Ramos (cell line): ENCODE results near the gene ARMC9.
"Not testable (repeated sequence)": the region's sequence is repeated elsewhere in the genome, so short reads cannot be mapped to it uniquely, and the experiment has no call there.

Experiments used
- in situ Hi-C: fragments of 300-500 bp; cut with MboI; formaldehyde crosslinking; loops from one replicate; pipeline ENCODE4 v1.14.3; 2022; ENCODE audit warnings: low sequenced_read_pairs; ENCODE audit not compliant: unreplicated experiment

Gene ARMC9

GRCh38 chr2:231278868-231279267 lies 80.4 kb downstream of the ARMC9 start:
- in situ Hi-C loops, result no loop called here

GRCh38 chr2:231280846-231281245 lies 82.4 kb downstream of the ARMC9 start:
- in situ Hi-C loops, result no loop called here

DNA sequence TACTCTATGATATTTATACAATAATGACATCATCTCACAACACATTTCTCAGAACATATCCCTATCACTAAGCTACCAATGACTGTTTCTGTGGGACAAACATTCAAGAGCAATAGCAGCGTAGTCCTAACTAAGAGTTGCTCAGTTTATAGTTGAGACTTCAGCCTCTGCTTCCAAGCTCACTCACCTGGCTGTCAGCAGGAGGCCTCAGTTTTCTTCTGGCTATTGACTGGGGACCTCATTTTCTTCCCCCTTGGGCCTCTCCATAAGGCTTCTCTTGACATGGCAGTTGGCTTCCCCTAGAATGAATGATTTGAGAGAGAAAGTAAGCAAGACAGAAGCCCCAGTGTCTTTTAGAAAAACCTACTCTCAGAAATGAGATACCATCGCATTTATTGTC lies 85.9 kb downstream of the ARMC9 start:
- in situ Hi-C loops, result no loop called here

GRCh38 chr2:231286964-231287363 lies 88.5 kb downstream of the ARMC9 start:
- in situ Hi-C loops, result no loop called here

- in situ Hi-C loops, result no loop called here
Measured at GRCh38 chr2:231287696-231288095, 89.3 kb downstream of the ARMC9 start.

- in situ Hi-C loops, result no loop called here
Measured at GRCh38 chr2:231288590-231288989, 90.2 kb downstream of the ARMC9 start.

GRCh38 chr2:231290321-231291015 lies 92.0 kb downstream of the ARMC9 start:
- in situ Hi-C loops, result no loop called here

- in situ Hi-C loops, result no loop called here
Measured at GRCh38 chr2:231292472-231293134, 94.2 kb downstream of the ARMC9 start.

- in situ Hi-C loops, result no loop called here
Measured at GRCh38 chr2:231293163-231293562, 94.7 kb downstream of the ARMC9 start.

DNA sequence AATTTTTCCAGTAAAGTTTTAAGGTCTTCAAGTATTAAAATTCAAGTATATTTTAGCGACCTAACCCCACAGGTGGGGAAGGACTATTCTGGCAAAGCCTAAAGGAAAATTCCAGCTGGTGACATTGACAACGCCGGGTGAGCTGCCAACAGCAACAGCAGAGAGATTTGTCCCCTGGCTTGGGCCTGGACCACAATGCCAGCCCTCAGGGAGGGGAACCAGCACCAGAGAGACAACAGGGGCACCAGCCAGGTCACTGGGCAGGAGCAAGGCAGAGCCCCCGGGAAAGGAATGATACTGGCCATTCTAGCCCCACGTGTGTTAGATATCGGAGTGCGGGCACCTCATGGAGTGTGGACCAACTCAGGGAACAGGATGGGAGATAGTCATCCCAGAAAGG lies 95.7 kb downstream of the ARMC9 start:
- in situ Hi-C loops, result no loop called here

GRCh38 chr2:231294571-231295362 lies 96.3 kb downstream of the ARMC9 start:
- in situ Hi-C loops, result loop anchor here (5.0 kb wide), 1 partner anchor 108 kb away; no protein-coding TSS in a partner anchor

GRCh38 chr2:231295363-231295655 lies 96.9 kb downstream of the ARMC9 start:
- in situ Hi-C loops, result loop anchor here (5.0 kb wide), 1 partner anchor 107 kb away; no protein-coding TSS in a partner anchor

DNA sequence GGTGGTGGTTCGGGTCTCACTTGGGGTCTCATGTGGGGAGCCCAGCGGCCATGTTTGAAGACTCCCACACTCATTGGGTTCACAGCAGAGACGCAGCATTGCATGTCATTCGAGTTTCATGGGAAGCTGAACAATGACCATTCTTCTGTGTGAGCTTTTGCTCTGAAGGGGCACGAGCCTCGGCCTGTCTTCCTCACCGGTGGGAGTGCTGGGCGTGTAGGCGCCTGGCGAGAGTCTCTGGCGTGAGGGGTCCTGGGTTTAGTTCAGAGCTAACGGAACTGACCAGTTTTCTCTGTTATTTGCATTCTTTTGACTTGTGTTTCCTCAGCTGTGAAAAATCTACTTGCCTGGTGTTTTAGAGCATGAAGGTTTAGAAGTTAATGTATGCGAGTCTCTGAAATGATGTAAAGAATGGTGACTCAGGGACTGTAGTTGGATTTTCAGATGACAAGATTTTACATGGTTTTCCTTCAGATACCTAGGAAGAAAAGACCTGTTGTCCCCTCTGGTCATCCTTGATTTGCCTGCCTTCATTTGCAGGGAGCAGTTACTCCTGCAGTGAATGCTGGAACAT lies 98.1 kb downstream of the ARMC9 start:
- in situ Hi-C loops, result loop anchor here (5.0 kb wide), 1 partner anchor 106 kb away; no protein-coding TSS in a partner anchor

DNA sequence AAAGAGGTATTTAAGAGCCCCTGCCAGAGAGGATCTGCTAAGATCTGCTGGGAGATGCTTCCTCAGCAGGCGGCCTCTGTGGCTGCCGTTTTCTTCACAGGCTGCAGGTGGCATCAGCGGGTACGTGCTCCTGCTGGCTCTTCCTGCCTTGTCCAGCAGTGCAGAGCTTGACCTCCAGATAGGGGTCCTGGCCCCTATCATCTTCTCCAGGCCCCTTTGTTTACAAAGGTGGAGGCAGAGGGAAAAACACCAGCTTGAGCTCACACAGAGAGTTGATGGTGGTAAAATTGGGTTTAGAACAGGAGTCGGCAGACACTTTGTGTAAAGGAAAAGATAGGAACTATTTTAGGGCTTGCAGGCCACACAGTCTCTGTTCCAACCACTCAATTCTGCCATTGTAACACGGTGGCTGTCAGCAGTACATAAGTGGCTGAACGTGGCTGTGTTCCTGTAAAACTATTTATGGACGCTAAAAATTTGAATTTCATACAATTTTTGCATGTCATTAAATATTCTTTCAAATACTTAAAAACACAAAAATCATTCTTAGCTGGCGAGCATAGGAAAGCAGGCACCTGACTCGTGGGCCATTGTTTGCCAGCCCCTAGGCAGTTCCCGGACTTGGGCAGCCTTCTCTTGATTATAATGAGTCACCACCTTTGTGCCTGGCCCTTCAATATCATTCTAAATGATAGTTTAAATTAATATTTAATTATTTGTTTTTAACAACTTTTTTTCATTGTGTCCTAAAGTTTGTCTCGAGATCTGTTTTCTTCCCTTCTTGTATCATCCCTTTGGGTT lies 98.9 kb downstream of the ARMC9 start:
- in situ Hi-C loops, result loop anchor here (5.0 kb wide), 1 partner anchor 105 kb away; no protein-coding TSS in a partner anchor

DNA sequence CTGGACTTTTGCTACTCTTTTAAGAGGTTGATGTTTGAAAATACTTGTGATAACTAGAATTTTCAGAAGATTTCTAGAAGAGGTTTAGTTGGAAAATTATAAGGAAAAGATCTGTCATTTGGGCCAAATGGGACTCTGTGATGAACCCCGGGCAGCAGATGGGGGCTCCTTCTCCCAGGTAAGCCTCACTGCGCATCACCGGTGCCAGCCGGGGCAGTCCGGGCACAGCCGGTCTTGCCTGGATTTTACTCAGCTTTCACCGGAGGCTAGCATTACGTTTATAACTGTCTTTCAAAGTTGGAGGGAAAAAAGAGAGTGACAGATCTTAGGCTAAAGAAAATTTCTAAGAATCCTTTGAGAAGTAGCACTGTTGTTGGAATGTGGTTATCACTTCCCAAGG lies 99.7 kb downstream of the ARMC9 start:
- in situ Hi-C loops, result loop anchor here (5.0 kb wide), 1 partner anchor 104 kb away; no protein-coding TSS in a partner anchor

DNA sequence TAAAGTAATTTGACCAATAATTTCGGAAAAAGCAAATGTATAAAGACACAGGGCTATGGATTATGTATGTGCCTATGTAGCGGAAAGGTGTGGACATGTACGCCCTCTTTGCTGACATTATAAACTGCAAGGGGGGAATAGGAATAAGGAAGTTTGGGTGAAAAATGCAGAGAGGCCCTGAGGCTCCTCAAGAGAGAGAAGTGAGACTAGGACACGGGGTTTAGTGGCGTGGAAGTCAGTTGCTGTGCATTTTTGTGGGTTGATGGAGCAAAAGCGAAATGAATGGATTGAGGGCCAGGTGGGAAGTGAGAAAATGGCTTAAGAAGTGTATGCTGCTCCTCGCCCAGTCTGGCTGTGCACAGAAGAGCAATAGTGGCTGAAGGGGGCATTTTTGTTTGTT lies 100.8 kb downstream of the ARMC9 start:
- in situ Hi-C loops, result loop anchor here (5.0 kb wide), 1 partner anchor 103 kb away; no protein-coding TSS in a partner anchor

GRCh38 chr2:231300020-231300721 lies 101.7 kb downstream of the ARMC9 start:
- in situ Hi-C loops, result no loop called here

- in situ Hi-C loops, result no loop called here
Measured at GRCh38 chr2:231300722-231301076, 102.3 kb downstream of the ARMC9 start.

DNA sequence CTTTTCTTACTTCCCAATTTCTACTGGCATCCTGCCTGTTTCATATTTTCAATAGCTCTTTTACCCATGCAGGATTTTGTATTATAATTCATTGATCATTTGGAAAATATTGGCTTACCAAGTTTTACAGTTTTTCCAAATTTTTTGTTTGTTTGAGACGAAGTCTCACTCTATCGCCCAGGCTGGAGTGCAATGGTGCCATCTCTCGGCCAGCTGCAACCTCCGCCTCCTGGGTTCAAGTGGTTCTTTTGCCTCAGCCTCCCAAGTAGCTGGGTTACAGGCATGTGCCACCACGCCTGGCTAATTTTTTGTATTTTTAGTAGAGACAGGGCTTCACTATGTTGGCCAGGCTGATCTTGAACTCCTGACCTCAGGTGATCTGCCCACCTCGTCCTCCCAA lies 105.8 kb downstream of the ARMC9 start:
- in situ Hi-C loops, result not testable (repeated sequence)
